ENCODE measurements around the gene KCNH5. TPM values are rescaled to one million over a fixed set of nuclear protein-coding genes. Genes with fewer than 3 reads are reported as not detected.

KCNH5 gene
- total RNA-seq, 2 donors from 2014 or later, result not detected

DNA sequence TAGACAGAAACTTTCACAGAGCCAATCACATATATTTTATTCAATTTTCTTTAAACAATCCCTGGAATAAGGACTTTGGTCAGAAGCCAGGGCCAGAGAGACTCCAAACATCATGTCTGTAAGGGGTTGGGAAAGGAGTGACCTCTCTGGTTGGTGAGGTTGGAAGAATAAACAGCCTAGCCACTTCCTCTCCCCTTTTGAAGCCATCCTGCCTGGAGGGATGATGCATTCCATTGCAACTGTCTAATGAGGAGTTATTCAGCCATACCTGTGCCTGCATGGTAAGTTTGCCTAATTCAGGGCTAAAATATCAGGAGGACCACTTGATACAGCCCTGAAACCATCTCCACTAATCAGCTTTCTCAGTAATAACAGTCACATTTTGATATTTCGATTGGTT lies 299.8 kb downstream of the KCNH5 start:
- no peak for ATAC-seq
- H3K27me3 ChIP-seq, result no peaks in the 10 kb centered on the region
- no peak for TF ChIP-seq POLR2A (IDR thresholded peaks at IDR 0.05)
- 58 to 59% methylated on average over 1 of the region's 1 CpG for WGBS, 2 donors
- H3K27ac ChIP-seq, result no peak overlapping the region
- H3K36me3 ChIP-seq (replicated peaks in 1 of 2; ENCODE audit: insufficient read depth in 1 of 2, low read depth in 2 of 2), result no peaks in the 10 kb centered on the region
- no peaks in the 10 kb centered on the region for H3K9me3 ChIP-seq
- H3K4me1 ChIP-seq, result no peaks in the 10 kb centered on the region
- intact Hi-C loops (cut with DNase I), result no loop called here
- H3K4me3 ChIP-seq, result no peak overlapping the region
- no peak for DNase-seq

DNA sequence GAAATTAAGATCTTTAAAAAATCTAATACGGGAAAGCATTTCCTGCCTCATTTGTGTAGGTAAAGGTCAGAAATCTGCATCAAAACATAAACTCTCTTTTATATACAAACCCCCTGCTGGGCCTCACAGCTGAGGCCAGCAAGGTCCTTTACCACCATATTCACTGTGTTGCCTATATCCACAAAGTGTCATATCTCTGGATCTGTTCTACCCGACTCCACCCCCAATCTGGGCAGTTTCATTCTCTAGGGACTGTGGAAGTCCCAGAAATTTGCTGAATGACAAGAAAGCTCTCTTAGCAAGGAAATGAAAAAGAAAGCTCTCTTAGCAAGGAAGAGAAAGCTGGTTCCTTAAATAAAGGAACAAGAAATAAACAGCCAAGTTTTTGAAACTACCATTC lies 301.7 kb downstream of the KCNH5 start:
- DNase-seq, result no peak
- intact Hi-C loops (cut with DNase I), result no loop called here
- ATAC-seq, result no peak
- Histone ChIP-seq H3K4me3 (no peak overlapping the region), H3K27me3 (no peaks in the 10 kb centered on the region), H3K4me1 (no peaks in the 10 kb centered on the region), H3K9me3 (no peaks in the 10 kb centered on the region), H3K27ac (no peak overlapping the region), H3K36me3 (replicated peaks in 1 of 2; ENCODE audit: insufficient read depth in 1 of 2, low read depth in 2 of 2) (no peaks in the 10 kb centered on the region)
- WGBS, 2 donors, result 55 to 58% methylated on average over 2 of the region's 2 CpGs
- TF ChIP-seq, protein P1, sequence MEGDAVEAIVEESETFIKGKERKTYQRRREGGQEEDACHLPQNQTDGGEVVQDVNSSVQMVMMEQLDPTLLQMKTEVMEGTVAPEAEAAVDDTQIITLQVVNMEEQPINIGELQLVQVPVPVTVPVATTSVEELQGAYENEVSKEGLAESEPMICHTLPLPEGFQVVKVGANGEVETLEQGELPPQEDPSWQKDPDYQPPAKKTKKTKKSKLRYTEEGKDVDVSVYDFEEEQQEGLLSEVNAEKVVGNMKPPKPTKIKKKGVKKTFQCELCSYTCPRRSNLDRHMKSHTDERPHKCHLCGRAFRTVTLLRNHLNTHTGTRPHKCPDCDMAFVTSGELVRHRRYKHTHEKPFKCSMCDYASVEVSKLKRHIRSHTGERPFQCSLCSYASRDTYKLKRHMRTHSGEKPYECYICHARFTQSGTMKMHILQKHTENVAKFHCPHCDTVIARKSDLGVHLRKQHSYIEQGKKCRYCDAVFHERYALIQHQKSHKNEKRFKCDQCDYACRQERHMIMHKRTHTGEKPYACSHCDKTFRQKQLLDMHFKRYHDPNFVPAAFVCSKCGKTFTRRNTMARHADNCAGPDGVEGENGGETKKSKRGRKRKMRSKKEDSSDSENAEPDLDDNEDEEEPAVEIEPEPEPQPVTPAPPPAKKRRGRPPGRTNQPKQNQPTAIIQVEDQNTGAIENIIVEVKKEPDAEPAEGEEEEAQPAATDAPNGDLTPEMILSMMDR (IDR thresholded peaks at IDR 0.05), result no peak

GRCh38 chr14:62743118-62743517 lies 302.1 kb downstream of the KCNH5 start:
- intact Hi-C loops (cut with DNase I), result no loop called here
- Histone ChIP-seq H3K4me1 (no peaks in the 10 kb centered on the region), H3K4me3 (no peak overlapping the region), H3K27me3 (no peaks in the 10 kb centered on the region), H3K9me3 (no peaks in the 10 kb centered on the region), H3K36me3 (replicated peaks in 1 of 2; ENCODE audit: insufficient read depth in 1 of 2, low read depth in 2 of 2) (no peaks in the 10 kb centered on the region), H3K27ac (no peak overlapping the region)
- 92 to 93% methylated on average over 4 of the region's 4 CpGs for WGBS, 2 donors
- TF ChIP-seq, protein P1 (IDR thresholded peaks at IDR 0.05), result no peak
- no peak for TF ChIP-seq POLR2A (IDR thresholded peaks at IDR 0.05)
- DNase-seq (no peak), ATAC-seq (no peak)

- Histone ChIP-seq H3K9me3 (no peaks in the 10 kb centered on the region), H3K36me3 (replicated peaks in 1 of 2; ENCODE audit: insufficient read depth in 1 of 2, low read depth in 2 of 2) (no peaks in the 10 kb centered on the region), H3K27me3 (no peaks in the 10 kb centered on the region), H3K4me3 (no peak overlapping the region), H3K4me1 (no peaks in the 10 kb centered on the region), H3K27ac (no peak overlapping the region)
- intact Hi-C loops (cut with DNase I), result no loop called here
- ATAC-seq, result no peak
- WGBS, 2 donors, result 46 to 52% methylated on average over 3 of the region's 3 CpGs
- DNase-seq, result no peak
- TF ChIP-seq, protein P1 (IDR thresholded peaks at IDR 0.05), result no peak
- no peak for TF ChIP-seq POLR2A (IDR thresholded peaks at IDR 0.05)
Observed at GRCh38 chr14:62739647-62740046, 305.6 kb downstream of the KCNH5 start.

DNA sequence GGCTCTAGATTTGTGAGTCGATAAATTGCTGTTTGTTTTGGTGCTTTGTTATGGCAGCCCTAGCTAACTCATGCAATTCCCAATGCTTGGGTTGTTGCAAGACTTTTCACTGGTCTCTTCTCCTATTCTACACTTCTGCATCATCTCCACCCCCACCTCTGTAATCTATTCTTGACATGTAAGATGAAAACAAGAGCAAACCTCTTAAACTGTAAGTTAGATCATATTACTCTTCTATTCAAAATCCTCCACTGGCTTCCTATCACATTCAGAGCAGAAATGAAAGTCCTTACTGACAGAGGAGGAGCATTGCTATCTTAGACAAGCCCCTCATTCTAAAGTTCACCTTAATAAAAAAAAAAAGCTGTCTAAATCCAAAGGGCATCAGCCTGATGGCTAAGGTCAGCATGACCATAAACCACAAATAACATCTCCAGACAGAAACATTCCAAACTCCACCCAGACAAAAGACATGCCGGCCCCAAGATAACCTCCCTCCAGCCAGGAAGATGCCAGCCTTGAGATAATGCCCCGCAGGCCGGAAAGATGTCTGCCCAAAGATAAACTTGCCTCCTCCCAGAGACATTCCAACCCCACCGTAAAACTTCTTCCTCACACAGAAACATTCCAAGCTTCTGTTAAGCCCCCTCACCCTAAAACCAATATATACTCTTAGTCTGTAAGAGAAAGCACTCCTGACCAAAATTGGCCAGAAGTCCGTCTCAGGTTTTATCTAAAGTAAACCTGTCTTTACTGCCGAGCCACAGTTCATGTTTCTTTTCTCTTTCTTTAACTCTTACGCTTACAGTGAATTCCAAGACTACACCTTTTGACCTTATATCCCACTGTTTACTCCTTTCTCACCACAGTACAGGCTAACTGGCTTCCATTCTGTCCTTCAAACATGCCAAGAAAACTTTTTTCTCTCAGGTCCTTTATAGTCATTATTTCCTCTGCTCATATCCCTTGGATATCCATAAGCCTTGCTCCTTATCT lies 308.9 kb downstream of the KCNH5 start:
- H3K36me3 ChIP-seq (replicated peaks in 1 of 2; ENCODE audit: insufficient read depth in 1 of 2, low read depth in 2 of 2), result no peaks in the 10 kb centered on the region
- H3K27ac ChIP-seq, result no peak overlapping the region
- WGBS, 2 donors, result 51 to 62% methylated on average over 7 to 8 of the region's 8 CpGs

More for the DNA sequence above, 308.9 kb downstream of the KCNH5 start:
- Histone ChIP-seq H3K27me3 (no peaks in the 10 kb centered on the region), H3K9me3 (no peaks in the 10 kb centered on the region), H3K4me3 (no peak overlapping the region), H3K4me1 (no peaks in the 10 kb centered on the region)
- ATAC-seq (no peak), DNase-seq (no peak)
- intact Hi-C loops (cut with DNase I), result no loop called here
- TF ChIP-seq POLR2A (IDR thresholded peaks at IDR 0.05), result no peak
- TF ChIP-seq, protein P1 (IDR thresholded peaks at IDR 0.05), result no peak

Measured in body of pancreas (tissue), 4 donors.